ENCODE measurements around the gene PNKD. TPM values are rescaled to one million over a fixed set of nuclear protein-coding genes. Genes with fewer than 3 reads are reported as not detected.

Gene PNKD
- total RNA-seq, 2 experiments from 2014 or later = 23.6 to 25.1 TPM

GRCh38 chr2:218291318-218292047 lies 21.2 kb downstream of the PNKD start:
- Mint-ChIP-seq H3K36me3 (peaks cover 14% of the 10 kb centered on the region), H3K9me3 (no peaks in the 10 kb centered on the region), H3K27ac (peak overlapping the region; percentile 92), H3K27me3 (no peaks in the 10 kb centered on the region), H3K4me3 (peak overlapping the region; percentile 92), H3K4me1 (peaks cover 60% of the 10 kb centered on the region)
- no peak for DNase-seq

GRCh38 chr2:218292048-218293014 lies 22.0 kb downstream of the PNKD start, which contains the start of gene TMBIM1:
TSS of gene TMBIM1 (minus strand) at chr2:218292503. CDS start at chr2:218282141, 10,362 bp downstream.
- peak within 1 kb of the TSS; percentile 92 for H3K4me3 Mint-ChIP-seq
- H3K27ac Mint-ChIP-seq = peak within 1 kb of the TSS; percentile 92
- no peaks in the 10 kb centered on the region for H3K27me3 Mint-ChIP-seq
- H3K9me3 Mint-ChIP-seq = no peaks in the 10 kb centered on the region
- peaks cover 12% of the 10 kb centered on the region for H3K36me3 Mint-ChIP-seq
- DNase-seq = peak; percentile 90
- peaks cover 52% of the 10 kb centered on the region for H3K4me1 Mint-ChIP-seq

GRCh38 chr2:218293715-218294429 lies 23.6 kb downstream of the PNKD start:
- no peak overlapping the region for H3K4me3 Mint-ChIP-seq
- no peak overlapping the region for H3K27ac Mint-ChIP-seq

GRCh38 chr2:218294430-218295022 lies 24.2 kb downstream of the PNKD start:
- no peaks in the 10 kb centered on the region for H3K27me3 Mint-ChIP-seq
- no peak for DNase-seq
- H3K27ac Mint-ChIP-seq = no peak overlapping the region
- H3K9me3 Mint-ChIP-seq = no peaks in the 10 kb centered on the region
- H3K4me1 Mint-ChIP-seq = peaks cover 35% of the 10 kb centered on the region
- H3K36me3 Mint-ChIP-seq = no peaks in the 10 kb centered on the region
- no peak overlapping the region for H3K4me3 Mint-ChIP-seq

More at GRCh38 chr2:218293715-218294429, 23.6 kb downstream of the PNKD start:
- H3K27me3 Mint-ChIP-seq = no peaks in the 10 kb centered on the region
- no peaks in the 10 kb centered on the region for H3K9me3 Mint-ChIP-seq
- H3K4me1 Mint-ChIP-seq = peaks cover 41% of the 10 kb centered on the region
- DNase-seq = no peak
- H3K36me3 Mint-ChIP-seq = peaks cover 3% of the 10 kb centered on the region

GRCh38 chr2:218295029-218295428 lies 24.7 kb downstream of the PNKD start:
- H3K4me1 Mint-ChIP-seq = peaks cover 30% of the 10 kb centered on the region
- no peak overlapping the region for H3K4me3 Mint-ChIP-seq
- DNase-seq = no peak
- no peaks in the 10 kb centered on the region for H3K27me3 Mint-ChIP-seq
- H3K36me3 Mint-ChIP-seq = no peaks in the 10 kb centered on the region
- no peaks in the 10 kb centered on the region for H3K9me3 Mint-ChIP-seq
- H3K27ac Mint-ChIP-seq = no peak overlapping the region

- H3K4me1 Mint-ChIP-seq = peaks cover 20% of the 10 kb centered on the region
- no peak for DNase-seq
- H3K36me3 Mint-ChIP-seq = no peaks in the 10 kb centered on the region
- no peak overlapping the region for H3K4me3 Mint-ChIP-seq
- H3K9me3 Mint-ChIP-seq = no peaks in the 10 kb centered on the region
- H3K27ac Mint-ChIP-seq = no peak overlapping the region
- no peaks in the 10 kb centered on the region for H3K27me3 Mint-ChIP-seq
Observed at GRCh38 chr2:218296200-218296599, 25.9 kb downstream of the PNKD start.

GRCh38 chr2:218296847-218297246 lies 26.5 kb downstream of the PNKD start:
- Mint-ChIP-seq H3K36me3 (no peaks in the 10 kb centered on the region), H3K4me3 (no peak overlapping the region), H3K4me1 (peaks cover 20% of the 10 kb centered on the region), H3K27ac (no peak overlapping the region), H3K9me3 (no peaks in the 10 kb centered on the region), H3K27me3 (no peaks in the 10 kb centered on the region)
- no peak for DNase-seq

- Mint-ChIP-seq H3K36me3 (no peaks in the 10 kb centered on the region), H3K4me3 (no peak overlapping the region), H3K9me3 (no peaks in the 10 kb centered on the region), H3K27ac (no peak overlapping the region), H3K4me1 (peaks cover 14% of the 10 kb centered on the region), H3K27me3 (no peaks in the 10 kb centered on the region)
- no peak for DNase-seq
Observed at GRCh38 chr2:218298314-218298875, 28.1 kb downstream of the PNKD start.

GRCh38 chr2:218300141-218300540 lies 29.8 kb downstream of the PNKD start:
- H3K4me3 Mint-ChIP-seq = no peak overlapping the region

GRCh38 chr2:218301176-218301819 lies 31.0 kb downstream of the PNKD start:
- H3K36me3 Mint-ChIP-seq = no peaks in the 10 kb centered on the region
- no peak overlapping the region for H3K4me3 Mint-ChIP-seq

More at GRCh38 chr2:218300141-218300540, 29.8 kb downstream of the PNKD start:
- no peaks in the 10 kb centered on the region for H3K27me3 Mint-ChIP-seq
- no peak for DNase-seq
- no peaks in the 10 kb centered on the region for H3K36me3 Mint-ChIP-seq
- no peak overlapping the region for H3K27ac Mint-ChIP-seq
- H3K4me1 Mint-ChIP-seq = peaks cover 9% of the 10 kb centered on the region
- H3K9me3 Mint-ChIP-seq = no peaks in the 10 kb centered on the region

GRCh38 chr2:218305383-218305782 lies 35.1 kb downstream of the PNKD start:
- Mint-ChIP-seq H3K27ac (no peak overlapping the region), H3K4me1 (peaks cover 8% of the 10 kb centered on the region), H3K4me3 (no peak overlapping the region), H3K36me3 (no peaks in the 10 kb centered on the region), H3K9me3 (no peaks in the 10 kb centered on the region), H3K27me3 (no peaks in the 10 kb centered on the region)
- no peak for DNase-seq

More at GRCh38 chr2:218301176-218301819, 31.0 kb downstream of the PNKD start:
- H3K9me3 Mint-ChIP-seq = no peaks in the 10 kb centered on the region
- H3K27me3 Mint-ChIP-seq = no peaks in the 10 kb centered on the region
- no peak overlapping the region for H3K27ac Mint-ChIP-seq
- DNase-seq = peak; percentile 80
- peaks cover 6% of the 10 kb centered on the region for H3K4me1 Mint-ChIP-seq

GRCh38 chr2:218306184-218306920 lies 36.0 kb downstream of the PNKD start:
- H3K9me3 Mint-ChIP-seq = no peaks in the 10 kb centered on the region
- DNase-seq = no peak
- no peak overlapping the region for H3K27ac Mint-ChIP-seq
- H3K4me1 Mint-ChIP-seq = peaks cover 5% of the 10 kb centered on the region
- no peak overlapping the region for H3K4me3 Mint-ChIP-seq
- no peaks in the 10 kb centered on the region for H3K27me3 Mint-ChIP-seq
- no peaks in the 10 kb centered on the region for H3K36me3 Mint-ChIP-seq

GRCh38 chr2:218307415-218308090 lies 37.2 kb downstream of the PNKD start:
- Mint-ChIP-seq H3K27me3 (no peaks in the 10 kb centered on the region), H3K27ac (no peak overlapping the region), H3K4me3 (no peak overlapping the region), H3K36me3 (no peaks in the 10 kb centered on the region), H3K4me1 (peaks cover 2% of the 10 kb centered on the region), H3K9me3 (no peaks in the 10 kb centered on the region)
- no peak for DNase-seq
